GM12878 (cell line): Measurements from ENCODE around the gene MMP11. TPM values are rescaled to one million over a fixed set of nuclear protein-coding genes. Genes with fewer than 3 reads are reported as not detected.
A peak's percentile ranks its signal among the peaks of the same experiment; 100 is the strongest.

Experiments used
- ATAC-seq: fragments of 200-7000 bp; cut with Tn5 transposase; 3 replicates; pipeline ENCODE4 v1.9.1; 2020; ENCODE audit warnings: mild to moderate bottlenecking, moderate library complexity
- BruUV-seq: library from RNA; stranded (reverse); fragments of 400-500 nt; replicated peaks from 2 replicates; lab custom pipeline; 2021; lab: Mats Ljungman, UMichigan
- CTCF ChIA-PET: fragments of 300-600 bp; sonication (Branson Sonifier 250); formaldehyde crosslinking; extraction: SDS; loops from one replicate; lab custom pipeline; 2021; ENCODE audit warnings: inconsistent platforms; lab: Yijun Ruan, JAX
- POLR2A ChIA-PET: fragments of 350-600 bp; formaldehyde crosslinking; extraction: SDS; loops from one replicate; lab custom pipeline; 2021; ENCODE audit warnings: inconsistent platforms; lab: Charles Lee
- RAD21 ChIA-PET: fragments of 300-600 bp; sonication (Branson Sonifier 250); formaldehyde crosslinking; loops from one replicate; lab custom pipeline; 2023; ENCODE audit warnings: antibody characterized with exemption; ENCODE audit not compliant: unreplicated experiment; lab: Charles Lee
- SMC1A ChIA-PET: fragments of 300-600 bp; sonication (Branson Sonifier 250); formaldehyde crosslinking; loops from one replicate; lab custom pipeline; 2023; ENCODE audit not compliant: unreplicated experiment, uncharacterized antibody; lab: Charles Lee
- DNase-seq: peaks from one replicate; pipeline ENCODE4 v3.0.0-alpha.2; 2011; ENCODE audit warnings: low read depth, low spot score
- FAIRE-seq: peaks from 3 replicates; lab custom pipeline; 2011; peaks lifted over from hg19 to GRCh38; lab: Jason Lieb, UNC
- H2AFZ ChIP-seq: 2 replicates; pipeline ENCODE4 v1.6.0; 2011; ENCODE audit warnings: low read depth, low read length, control low read depth; ENCODE audit not compliant: control insufficient read depth
- H3K27ac ChIP-seq: 2 replicates; pipeline ENCODE4 v1.5.1; 2011; ENCODE audit warnings: control low read depth; ENCODE audit not compliant: control insufficient read depth, insufficient read depth
- H3K27me3 ChIP-seq, 2 experiments: replicated peaks in 1 of 2; 2 replicates each; pipeline versions ENCODE4 v1.6.0 to v1.6.1; 2011; ENCODE audit warnings: low read length in 1 of 2; ENCODE audit not compliant: control insufficient read depth in 2 of 2, insufficient read depth in 2 of 2
- H3K36me3 ChIP-seq, 2 experiments: 2 replicates each; pipeline ENCODE4 v1.5.1; 2011; ENCODE audit warnings: low read length in 1 of 2; ENCODE audit not compliant: control insufficient read depth in 2 of 2, insufficient read depth in 2 of 2
- H3K4me1 ChIP-seq: 2 replicates; pipeline ENCODE4 v1.6.1; 2011; ENCODE audit warnings: mild to moderate bottlenecking, low read length, moderate library complexity, mixed read lengths; ENCODE audit not compliant: control insufficient read depth, insufficient read depth
- H3K4me2 ChIP-seq: 2 replicates; pipeline ENCODE4 v1.6.0; 2011; ENCODE audit warnings: control low read depth; ENCODE audit not compliant: control insufficient read depth, insufficient read depth
- H3K4me3 ChIP-seq: fragments of 200-600 bp; sonication (generic); 2 replicates; pipeline ENCODE4 v1.5.1; 2016
- H3K79me2 ChIP-seq: 2 replicates; pipeline ENCODE4 v1.6.0; 2011; ENCODE audit warnings: low read length; ENCODE audit not compliant: control insufficient read depth, insufficient read depth
- H3K9ac ChIP-seq: 2 replicates; pipeline ENCODE4 v1.8.0; 2011; ENCODE audit warnings: low read length, control low read depth, mixed read lengths; ENCODE audit not compliant: control insufficient read depth, insufficient read depth
- H3K9me3 ChIP-seq: replicated peaks from 3 replicates; pipeline ENCODE4 v1.5.1; 2011; ENCODE audit warnings: mild to moderate bottlenecking, low read length; ENCODE audit not compliant: control insufficient read depth, insufficient read depth
- H4K20me1 ChIP-seq: 2 replicates; pipeline ENCODE4 v1.6.0; 2011; ENCODE audit not compliant: control insufficient read depth, insufficient read depth
- BCL3 ChIP-seq: IDR thresholded peaks from 2 replicates; pipeline ENCODE4 v1.6.1; 2011; ENCODE audit warnings: borderline replicate concordance, low read depth, mild to moderate bottlenecking, moderate library complexity, low read length; ENCODE audit not compliant: insufficient read depth, poor library complexity, severe bottlenecking
- CBFB ChIP-seq: IDR thresholded peaks from 2 replicates; pipeline ENCODE4 v1.6.1; 2016; ENCODE audit warnings: antibody characterized with exemption, low read depth
- EP300 ChIP-seq, 2 experiments: fragments of 150-350 bp in 1 of 2; IDR thresholded peaks; 2 replicates each; pipeline ENCODE4 v1.6.1; 2011 to 2012; ENCODE audit warnings: low read depth in 2 of 2, low read length in 2 of 2, borderline replicate concordance in 1 of 2, improper control_type of control experiment in 1 of 2, inconsistent platforms in 1 of 2; ENCODE audit not compliant: control insufficient read depth in 1 of 2
- FOS ChIP-seq: IDR thresholded peaks from 3 replicates; pipeline ENCODE4 v1.6.1; 2011; ENCODE audit warnings: borderline replicate concordance; ENCODE audit not compliant: insufficient read length; ENCODE audit errors: extremely low read depth
- IKZF1 ChIP-seq: fragments of 450-650 bp; conservative IDR thresholded peaks from 2 replicates; pipeline ENCODE4 v1.6.1; 2017; ENCODE audit warnings: antibody characterized with exemption, mild to moderate bottlenecking
- KAT2A ChIP-seq: conservative IDR thresholded peaks from 2 replicates; pipeline ENCODE4 v1.6.1; 2011; ENCODE audit warnings: low read depth, low read length; ENCODE audit not compliant: control insufficient read depth
- KLF5 ChIP-seq: fragments of 450-650 bp; IDR thresholded peaks from 2 replicates; pipeline ENCODE4 v1.6.1; 2014; ENCODE audit warnings: mild to moderate bottlenecking; ENCODE audit not compliant: partially characterized antibody
- POLR2A ChIP-seq: IDR thresholded peaks from 2 replicates; pipeline ENCODE4 v1.6.1; 2011; ENCODE audit warnings: low read depth, mild to moderate bottlenecking, low read length
- POLR2AphosphoS2 ChIP-seq: IDR thresholded peaks from 2 replicates; pipeline ENCODE4 v1.6.1; 2011; ENCODE audit warnings: low read depth, mild to moderate bottlenecking, low read length, improper control_type of control experiment, moderate library complexity
- POU2F2 ChIP-seq: IDR thresholded peaks from 3 replicates; pipeline ENCODE4 v1.6.1; 2011; ENCODE audit warnings: low read depth, mild to moderate bottlenecking, low read length, borderline replicate concordance
- RAD21 ChIP-seq: IDR thresholded peaks from 2 replicates; pipeline ENCODE4 v1.6.1; 2011; ENCODE audit warnings: mild to moderate bottlenecking, low read depth, low read length, moderate library complexity; ENCODE audit not compliant: insufficient read depth
- RB1 ChIP-seq: fragments of 450-650 bp; formaldehyde crosslinking; IDR thresholded peaks from 2 replicates; pipeline ENCODE4 v1.6.1; 2017; ENCODE audit warnings: mild to moderate bottlenecking, borderline replicate concordance
- SUPT20H ChIP-seq: IDR thresholded peaks from 2 replicates; pipeline ENCODE4 v1.6.1; 2011; ENCODE audit warnings: low read depth, mild to moderate bottlenecking, low read length, moderate library complexity, borderline replicate concordance; ENCODE audit not compliant: control insufficient read depth
- WGBS: methylation state at CpG from one replicate; pipeline ENCODE4 v1.1.6; 2016; ENCODE audit warnings: low lambda C conversion rate; ENCODE audit not compliant: insufficient replicate concordance, insufficient coverage; ENCODE audit errors: missing lambda C conversion rate; 5-methylcytosine and 5-hydroxymethylcytosine counted together
- in situ Hi-C: fragments of 300-500 bp; cut with MboI; formaldehyde crosslinking; loops from 9 replicates; pipeline ENCODE4 v1.14.3; 2018; ENCODE audit warnings: mixed read lengths
- intact Hi-C: fragments of 100-400 bp; cut with micrococcal nuclease; formaldehyde crosslinking; loops from one replicate; pipeline ENCODE4 v1.14.2; 2022; ENCODE audit not compliant: unreplicated experiment
- polyA plus RNA-seq, 11 experiments: library from polyadenylated mRNA; depleted of rRNA in 4 of 11; unstranded in 6 of 11; stranded (reverse) in 5 of 11; fragments of >200 nt; fragmentation: Nextera tagmentation in 4 of 11; fragmentation: Illumina TruSeq in 1 of 11; extraction: Ambion mirVana in 4 of 11; extraction: Trizol in 1 of 11; gene quantifications; 1 replicate in 1 of 11; 2 replicates in 10 of 11; pipeline versions ENCODE4 v1.2.1 to v1.2.3, GENCODE V29; 2011 to 2016; ENCODE audit warnings: inconsistent platforms in 2 of 11, missing spikeins in 2 of 11, low read depth in 1 of 11
- total RNA-seq, 4 experiments: library from RNA; depleted of rRNA in 3 of 4; stranded (reverse); fragments of >200 nt in 3 of 4; fragmentation: Illumina TruSeq in 1 of 4; extraction: Trizol in 1 of 4; gene quantifications; 2 replicates each; pipeline versions ENCODE4 v1.2.1 to v1.2.3, GENCODE V29; 2013 to 2021

The MMP11 gene
- total and polyA plus RNA-seq, 10 of the 15 experiments (the other 5 are each of a cell fraction or from before 2014, with no cell fraction given), result 0.03 to 1.1 (median 0.31) TPM; not detected in 2

DNA sequence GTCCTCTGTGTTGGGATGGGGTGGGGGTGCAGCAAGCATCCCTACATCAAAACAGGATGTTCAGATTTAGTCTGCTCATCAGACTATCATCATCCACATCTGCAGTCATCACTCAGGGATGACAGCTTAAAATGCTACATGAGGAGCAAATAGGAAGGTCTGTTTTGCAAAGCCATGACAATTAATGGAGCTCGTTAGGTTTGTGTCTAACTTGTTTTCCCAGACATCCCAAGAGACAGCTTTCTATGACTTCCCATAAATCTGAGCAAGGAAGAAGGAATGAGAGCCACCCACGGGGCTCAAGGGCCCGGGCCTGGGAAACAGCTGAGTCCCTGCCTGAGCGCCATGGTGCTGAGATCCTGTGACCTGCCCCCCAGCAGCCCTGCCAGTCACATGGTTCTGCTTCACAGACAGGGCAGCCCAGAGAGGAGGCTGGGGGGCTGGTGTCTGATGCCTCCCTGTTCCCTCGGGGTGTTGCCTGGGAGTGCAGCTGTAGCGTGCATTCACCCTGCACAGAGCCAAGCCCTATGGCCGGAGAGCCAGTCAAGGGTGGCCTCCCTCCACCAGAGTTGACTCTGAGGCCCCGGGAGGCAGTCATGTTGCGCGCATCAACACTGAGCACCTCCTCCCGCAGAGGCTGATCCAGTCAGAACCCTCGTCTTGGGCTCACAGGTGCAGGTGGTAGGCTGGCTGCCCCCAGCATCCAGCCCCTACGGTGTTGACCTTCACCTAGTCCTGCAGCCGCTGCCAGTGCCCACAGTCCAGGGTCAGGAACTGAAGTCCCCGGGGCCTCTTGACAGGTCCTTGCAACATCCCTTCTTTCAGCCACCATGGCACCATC, 54.1 kb downstream of the MMP11 start:
- no peak overlapping the region for H3K4me2 ChIP-seq
- H4K20me1 ChIP-seq, result peaks cover 2% of the 10 kb centered on the region; the same call in 1 of the 2 replicates
- ATAC-seq, result no peak
- H3K79me2 ChIP-seq, result peaks cover 2% of the 10 kb centered on the region
- peak; percentile 52 for FAIRE-seq
- no TSS peak for BruUV-seq
- H3K9ac ChIP-seq, result no peak overlapping the region
- ChIA-PET SMC1A (interaction anchor here (0.7 kb wide), 1 partner anchor 58 kb away, joined by 3 read pairs; no protein-coding TSS in a partner anchor), POLR2A (no interaction called here), RAD21 (no interaction called here), CTCF (interaction anchor here (1.3 to 2.0 kb wide), 2 partner anchors 11 to 51 kb away, joined by 3 to 4 read pairs; no protein-coding TSS in a partner anchor)
- H3K4me3 ChIP-seq, result no peak overlapping the region
- H3K36me3 ChIP-seq, result peaks cover 45 to 59% of the 10 kb centered on the region in 2 experiments
- no peak for DNase-seq
- WGBS, result 88% methylated on average over 15 of the region's 15 CpGs
- no peaks in the 10 kb centered on the region for H3K27me3 ChIP-seq
- H3K27ac ChIP-seq, result no peak overlapping the region
- TF ChIP-seq FOS (no peak), POLR2A (peak; percentile 18; the same call in 1 of the 2 replicates), EP300 (IDR thresholded peaks at IDR 0.05; ENCODE audit: borderline replicate concordance in 1 of 2, control insufficient read depth in 1 of 2, low read depth in 2 of 2, low read length in 2 of 2) (no peak), POU2F2 (no peak)
- H3K4me1 ChIP-seq, result peaks cover 3% of the 10 kb centered on the region
- no peak overlapping the region for H2AFZ ChIP-seq
- in situ Hi-C loops (no loop called here), intact Hi-C loops (no loop called here)
- no peaks in the 10 kb centered on the region for H3K9me3 ChIP-seq

DNA sequence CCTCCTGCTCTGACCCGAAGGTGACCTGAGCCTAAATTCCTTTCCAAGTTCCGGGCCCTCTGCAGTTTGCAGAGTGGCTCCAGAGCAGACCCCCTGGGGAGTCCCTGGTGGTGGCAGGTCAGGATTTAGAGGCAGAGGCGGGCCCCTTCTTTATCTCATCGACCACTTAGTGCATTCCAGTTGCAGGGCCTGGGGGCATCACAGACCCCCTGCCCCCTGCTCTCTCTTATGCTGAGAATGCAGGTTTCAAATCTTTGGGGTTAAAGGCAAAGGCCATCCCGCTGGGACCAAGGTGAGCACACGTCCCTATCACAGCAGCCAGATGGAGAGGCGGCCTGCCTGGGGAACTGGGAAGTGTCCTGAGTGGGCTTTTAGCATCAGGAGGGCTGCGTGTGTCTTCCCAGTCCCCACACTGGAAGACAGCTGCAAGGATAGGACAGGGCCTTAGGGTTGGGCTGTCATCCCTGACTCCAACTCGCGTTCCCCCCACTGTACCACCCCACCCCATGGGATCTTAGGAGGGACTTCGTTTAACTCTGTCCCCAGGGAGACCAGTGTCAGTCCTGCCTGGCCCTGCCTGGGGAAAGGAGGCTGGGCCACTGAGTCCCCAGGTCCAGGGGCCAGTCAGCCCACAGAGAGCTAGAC, 54.8 kb downstream of the MMP11 start:
- Histone ChIP-seq H3K4me1 (peaks cover 3% of the 10 kb centered on the region), H4K20me1 (peaks cover 2% of the 10 kb centered on the region; the same call in 1 of the 2 replicates), H3K4me3 (no peak overlapping the region), H3K4me2 (no peak overlapping the region), H3K36me3 (peaks cover 43 to 61% of the 10 kb centered on the region in 2 experiments), H2AFZ (no peak overlapping the region), H3K27ac (no peak overlapping the region), H3K79me2 (peaks cover 2% of the 10 kb centered on the region), H3K9ac (no peak overlapping the region), H3K27me3 (no peaks in the 10 kb centered on the region), H3K9me3 (no peaks in the 10 kb centered on the region)
- ChIA-PET POLR2A (interaction anchor here (1.1 kb wide), 1 partner anchor 13 kb away, joined by 3 read pairs; no protein-coding TSS in a partner anchor), CTCF (no interaction called here), SMC1A (no interaction called here), RAD21 (no interaction called here)
- FAIRE-seq, result no peak
- intact Hi-C loops, result no loop called here
- BruUV-seq, result no TSS peak
- 94% methylated on average over 11 of the region's 11 CpGs for WGBS
- in situ Hi-C loops, result no loop called here
- DNase-seq, result no peak
- ATAC-seq, result no peak
- TF ChIP-seq SUPT20H (no peak), BCL3 (no peak), CBFB (no peak), POLR2AphosphoS2 (no peak), KAT2A (no peak), KLF5 (no peak), RB1 (no peak), RAD21 (no peak), IKZF1 (no peak)
